ENCODE results near the gene PARL.
A peak's percentile ranks its signal among the peaks of the same experiment; 100 is the strongest.
"Not testable (repeated sequence)": the region's sequence is repeated elsewhere in the genome, so short reads cannot be mapped to it uniquely, and the experiment has no call there.

The PARL gene

DNA sequence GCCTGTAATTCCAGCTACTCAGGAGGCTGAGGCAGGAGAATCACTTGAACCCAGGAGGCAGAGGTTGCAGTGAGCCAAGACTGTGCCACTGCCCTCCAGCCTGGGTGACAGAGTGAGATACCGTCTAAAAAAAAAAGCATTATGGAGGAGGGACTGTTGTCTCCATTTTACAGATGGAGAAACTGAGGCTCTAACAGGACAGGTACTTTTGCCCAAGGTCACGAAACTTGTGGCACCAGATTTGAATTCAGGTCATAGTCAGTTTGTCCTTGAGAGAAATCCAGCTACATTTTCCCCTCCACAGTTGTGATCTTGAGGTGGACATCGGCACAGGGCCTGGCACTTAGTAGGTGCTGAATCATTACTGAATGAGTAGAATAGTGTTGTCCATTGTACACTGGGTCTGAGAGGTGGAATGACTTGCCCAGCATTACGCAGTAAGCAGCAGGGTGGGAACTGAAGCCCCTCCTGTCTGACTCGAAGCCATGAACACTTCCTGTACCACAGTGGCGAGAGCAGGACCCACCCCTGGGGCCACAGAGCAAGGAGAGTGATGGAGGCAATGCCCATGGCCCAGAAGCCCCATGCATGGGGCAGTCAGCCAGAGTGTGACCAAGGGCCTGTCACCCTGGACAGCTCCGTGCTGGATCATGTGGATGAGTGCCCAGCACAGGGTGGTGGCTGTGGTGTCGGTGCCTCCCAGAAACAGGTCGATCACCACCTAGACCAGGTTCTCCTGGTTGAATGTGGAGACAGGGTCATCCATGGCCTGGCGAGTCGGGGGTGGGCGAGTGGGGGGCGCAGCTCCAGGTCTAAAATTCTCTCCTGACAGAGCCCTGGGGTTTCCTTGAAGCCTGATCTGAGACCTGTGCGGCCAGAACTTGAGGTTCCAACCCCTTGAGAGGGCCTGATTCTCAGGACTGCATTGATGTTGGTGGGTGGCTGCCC lies 20.4 kb upstream of the PARL start:
- no peak for DNase-seq

- peak; percentile 58 for DNase-seq
Measured at GRCh38 chr3:183898028-183898431, 13.3 kb upstream of the PARL start.

DNA sequence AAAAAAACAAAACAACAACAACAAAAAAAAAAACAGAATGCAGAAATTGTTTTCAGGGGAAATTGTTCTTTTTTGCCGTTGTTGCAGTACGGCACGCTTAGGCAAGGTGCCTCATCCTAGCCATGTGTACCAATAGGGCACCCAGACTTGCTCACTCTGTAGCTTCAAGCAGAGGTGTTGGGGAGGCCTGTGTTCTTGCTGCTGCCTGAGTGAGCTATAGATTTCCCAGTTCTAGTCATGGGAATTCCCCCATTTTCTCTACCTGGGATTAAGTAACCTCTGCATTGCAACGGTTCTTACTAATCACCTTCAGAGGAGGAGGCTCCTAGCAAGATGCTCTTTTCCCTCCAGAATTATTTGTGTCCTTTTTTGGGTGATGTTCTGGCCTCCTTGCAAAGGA lies 12.9 kb upstream of the PARL start:
- DNase-seq: no peak

- no peak for DNase-seq
Measured at GRCh38 chr3:183896610-183897009, 11.9 kb upstream of the PARL start.

GRCh38 chr3:183896184-183896583 lies 11.5 kb upstream of the PARL start:
- no peak for DNase-seq

GRCh38 chr3:183895774-183896173 lies 11.1 kb upstream of the PARL start:
- DNase-seq: no peak

- DNase-seq: peak; percentile 70
Measured at GRCh38 chr3:183895296-183895695, 10.6 kb upstream of the PARL start.

DNA sequence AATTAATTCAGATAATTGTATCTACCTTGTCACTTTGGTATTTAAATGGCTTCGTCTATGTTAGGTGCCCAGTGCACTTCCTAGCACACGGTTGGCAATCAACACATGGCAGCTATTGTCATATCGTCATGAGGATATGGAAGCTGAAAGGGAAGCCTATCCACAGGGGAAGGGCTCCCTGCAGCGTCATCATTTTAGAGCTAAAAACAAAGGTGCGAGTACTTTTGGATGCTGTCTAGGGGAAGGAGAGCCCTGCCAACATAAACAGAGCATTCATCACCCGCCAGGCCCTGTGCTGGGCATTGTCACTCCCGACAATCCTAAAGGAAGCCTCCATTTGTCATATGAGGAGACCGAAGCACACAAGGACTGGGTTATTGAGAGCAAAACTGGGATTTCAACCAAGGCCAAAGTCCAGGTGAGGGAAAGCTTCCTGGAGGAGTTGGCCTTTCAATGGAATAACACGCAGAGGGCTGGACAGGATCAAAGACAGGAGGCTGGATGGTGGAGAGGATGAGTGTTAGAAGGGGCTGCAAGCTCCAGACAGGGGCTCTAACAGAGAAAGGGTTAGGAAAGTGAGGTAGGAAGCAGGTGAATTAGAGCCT lies 8.0 kb upstream of the PARL start:
- DNase-seq: no peak

- no peak for DNase-seq
Measured at GRCh38 chr3:183885766-183886165, 1.1 kb upstream of the PARL start.

DNA sequence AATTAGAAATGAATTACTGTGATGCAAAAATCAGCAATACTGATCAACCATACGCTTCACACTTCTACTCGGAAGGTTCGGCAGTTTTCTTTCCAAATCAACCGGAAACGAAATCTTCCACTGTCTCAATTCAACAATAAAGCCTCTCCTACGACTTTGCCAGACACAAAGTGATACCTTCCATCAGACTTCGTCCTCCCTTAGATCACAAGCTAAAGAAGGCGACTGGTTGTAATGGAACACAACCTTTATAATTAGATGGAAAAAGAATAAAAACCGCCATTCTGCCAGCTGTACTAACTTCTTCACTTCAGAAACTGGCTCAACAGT lies 618 bp downstream of the PARL start:
- DNase-seq: no peak

GRCh38 chr3:183883291-183884096 lies 1.2 kb downstream of the PARL start:
- DNase-seq: no peak

DNA sequence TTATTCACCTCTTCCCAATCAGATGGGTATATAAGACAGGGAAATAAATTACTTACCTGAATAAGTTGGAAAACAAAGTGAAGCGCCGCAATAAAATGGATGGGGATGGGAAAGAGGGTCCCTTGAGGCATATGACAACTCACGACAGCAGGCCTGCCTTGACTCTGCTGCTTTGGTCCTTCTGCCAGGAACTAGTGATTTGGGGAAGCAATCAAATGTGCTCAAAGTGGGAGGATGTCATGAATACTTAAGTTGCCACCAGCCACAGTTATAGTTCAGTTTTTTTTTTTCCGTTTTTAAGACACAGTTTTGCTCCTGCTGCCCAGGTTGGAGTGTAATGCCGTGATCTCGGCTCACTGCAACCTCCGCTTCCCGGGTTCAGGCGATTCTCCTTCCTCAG lies 4.6 kb downstream of the PARL start:
- no peak for DNase-seq

DNA sequence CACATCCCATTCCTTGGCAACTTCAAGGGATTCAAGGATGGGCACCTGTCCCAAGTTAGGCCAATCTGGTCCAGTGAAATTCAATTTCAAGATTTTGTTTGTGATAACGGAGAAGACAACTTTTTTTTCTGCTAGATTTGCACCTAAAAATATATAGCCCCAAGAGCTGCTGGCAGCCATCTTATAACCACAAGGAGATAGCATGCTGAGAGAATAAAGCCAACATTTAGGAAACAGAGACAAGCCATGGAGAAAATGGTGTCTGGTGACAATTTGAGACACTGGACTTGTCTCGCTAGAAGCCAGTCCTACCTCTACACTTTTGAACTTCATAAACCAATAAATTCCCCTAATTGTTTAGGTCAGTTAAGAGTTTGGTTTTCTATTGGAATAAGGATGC lies 5.4 kb downstream of the PARL start:
- no peak for DNase-seq

DNA sequence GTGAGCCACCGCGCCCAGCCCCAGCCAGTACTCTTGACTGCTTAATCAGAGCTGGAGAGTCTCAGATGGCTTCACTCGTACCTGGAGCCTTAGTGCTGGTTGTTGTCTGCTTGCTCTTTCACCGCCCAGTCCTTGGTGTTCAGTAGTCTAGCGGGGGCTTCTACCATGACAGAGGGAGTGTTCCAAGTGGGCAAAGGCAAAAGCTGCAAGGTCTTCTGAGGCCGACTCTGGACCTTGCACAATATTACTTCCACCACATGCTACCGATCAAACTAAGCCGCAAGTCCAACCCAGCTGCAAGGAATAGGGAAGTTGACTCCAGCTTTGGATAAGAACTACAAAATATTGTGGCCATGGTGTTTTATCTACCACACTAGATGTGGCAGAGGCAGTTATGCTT lies 6.6 kb downstream of the PARL start:
- no peak for DNase-seq

GRCh38 chr3:183877227-183877626 lies 7.5 kb downstream of the PARL start:
- DNase-seq: not testable (repeated sequence)

- DNase-seq: no peak
Measured at GRCh38 chr3:183875411-183875810, 9.3 kb downstream of the PARL start.

DNA sequence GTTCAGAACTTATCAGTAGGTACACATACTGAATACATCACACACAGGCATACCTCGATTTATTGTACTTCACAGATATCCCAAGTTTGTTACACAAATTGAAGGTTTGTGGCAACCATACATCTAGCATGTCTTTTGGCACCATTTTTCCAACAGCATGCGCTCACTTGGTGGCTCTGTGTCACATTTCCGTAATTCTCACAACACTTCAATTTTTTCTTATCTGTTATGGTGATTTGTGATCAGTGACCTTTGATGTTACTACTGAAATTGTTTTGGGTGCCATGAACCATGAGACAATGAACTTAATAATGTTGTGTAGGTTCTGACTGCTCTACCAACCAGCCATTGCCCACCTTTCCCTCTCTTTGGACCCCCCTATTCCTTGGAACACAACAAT lies 10.8 kb downstream of the PARL start:
- DNase-seq: no peak

DNA sequence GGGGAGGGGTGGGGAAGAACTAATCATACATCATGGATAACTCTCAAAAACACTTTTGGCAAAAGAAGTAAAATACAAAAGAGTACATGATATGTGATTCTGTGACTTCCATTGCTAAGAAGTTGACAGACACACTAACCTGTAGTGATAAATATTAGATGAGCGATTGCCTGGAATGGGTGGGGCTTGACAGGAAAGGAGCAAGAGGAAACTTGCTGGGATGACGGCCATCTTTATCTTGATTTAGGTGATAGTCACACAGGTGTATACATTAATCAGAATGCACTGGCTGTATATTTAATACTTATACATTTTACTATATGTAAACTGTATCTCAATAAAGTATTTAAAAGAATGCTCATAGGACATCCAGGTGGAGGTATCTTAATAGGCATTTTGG lies 13.1 kb downstream of the PARL start:
- DNase-seq: no peak

GRCh38 chr3:183870563-183870962 lies 14.1 kb downstream of the PARL start:
- no peak for DNase-seq

- no peak for DNase-seq
Measured at GRCh38 chr3:183868796-183869195, 15.9 kb downstream of the PARL start.

DNA sequence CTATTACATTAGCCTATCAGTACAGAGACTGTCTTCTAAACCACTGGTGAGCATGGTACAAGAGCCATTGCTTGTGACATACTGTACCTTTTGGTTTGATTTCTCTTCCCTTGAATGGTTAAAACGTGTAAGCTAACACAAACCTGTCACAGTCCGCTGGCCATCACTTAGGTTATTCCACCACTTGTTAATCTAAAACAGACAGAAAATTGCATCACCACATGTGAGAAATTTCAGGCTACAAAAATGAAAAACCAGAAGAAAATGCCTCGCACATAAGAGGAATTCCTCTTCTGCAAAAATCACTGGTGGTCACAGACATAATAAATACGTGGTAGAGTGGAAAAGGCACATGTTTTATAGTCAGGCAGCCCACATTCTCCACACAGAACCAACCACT lies 22.1 kb downstream of the PARL start:
- no peak for DNase-seq

- no peak for DNase-seq
Measured at GRCh38 chr3:183857863-183858262, 26.8 kb downstream of the PARL start.

GRCh38 chr3:183854318-183855035 lies 30.2 kb downstream of the PARL start:
- DNase-seq: no peak

All from eye (tissue), 1 donor.